Keratinocyte (primary cell): ENCODE data around the gene TMEM237.

Source experiments
- CTCF ChIP-seq, 3 experiments: IDR thresholded peaks in 1 of 3; conservative IDR thresholded peaks in 1 of 3; optimal IDR thresholded peaks in 1 of 3; 2 replicates in 2 of 3; 3 replicates in 1 of 3; pipeline versions ENCODE3 to v1.5.1; 2011; ENCODE audit warnings: low read length in 3 of 3, mild to moderate bottlenecking in 3 of 3, moderate library complexity in 2 of 3, control low read depth in 1 of 3, inconsistent platforms in 1 of 3; ENCODE audit not compliant: insufficient read depth in 2 of 3; ENCODE audit errors: extremely low read depth in 1 of 3
- EZH2 ChIP-seq: IDR thresholded peaks from one replicate; pipeline ENCODE4 v1.6.1; 2012; ENCODE audit warnings: inconsistent platforms, mild to moderate bottlenecking, low read length, moderate library complexity

DNA sequence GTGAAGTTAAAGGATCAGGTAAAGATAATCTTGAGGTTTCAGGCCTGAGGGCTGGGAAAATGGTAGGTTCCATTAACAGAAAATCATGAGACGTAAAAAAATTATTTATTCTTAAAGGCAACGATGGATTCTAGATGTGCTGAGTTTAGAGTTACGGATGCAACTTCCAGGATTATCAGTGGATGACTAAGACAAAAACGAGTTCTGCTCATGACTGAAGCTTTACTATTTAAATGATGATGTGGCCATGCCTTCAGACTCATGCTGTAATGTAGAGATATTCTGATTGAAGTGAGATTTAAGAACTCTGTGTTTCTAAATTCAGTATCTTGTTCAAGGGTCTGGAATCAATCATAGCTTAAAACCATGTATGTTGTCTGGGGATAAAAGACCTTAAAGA, 5.0 kb downstream of the TMEM237 start:
- TF ChIP-seq CTCF (optimal IDR thresholded peaks at IDR 0.05 in 1 of 3, IDR thresholded peaks at IDR 0.05 in 1 of 3, conservative IDR thresholded peaks at IDR 0.05 in 1 of 3; ENCODE audit: extremely low read depth in 1 of 3, insufficient read depth in 2 of 3, low read length in 3 of 3) (no peak), EZH2 (no peak)
